ENCODE data around the gene GNG12.
A peak's percentile ranks its signal among the peaks of the same experiment; 100 is the strongest.

Gene GNG12

DNA sequence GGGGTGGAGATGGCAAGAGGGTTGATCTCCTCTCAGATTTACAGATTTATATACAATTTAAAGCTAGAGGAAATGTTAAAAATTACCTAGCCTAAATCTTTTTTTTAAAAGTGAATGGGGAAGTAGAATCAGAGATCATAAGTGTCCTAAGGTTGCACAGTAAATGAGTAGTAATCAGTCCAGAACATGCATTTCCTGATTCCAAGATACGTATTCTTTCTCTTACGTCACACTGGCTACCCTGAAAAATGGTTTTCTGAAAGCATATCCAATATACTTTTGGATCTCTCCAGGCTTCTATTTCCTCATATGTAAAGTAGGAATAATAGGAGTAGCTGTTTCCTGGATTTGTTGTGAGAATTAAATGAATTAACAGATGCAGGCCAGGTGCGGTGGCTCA lies 136.6 kb downstream of the GNG12 start:
- DNase-seq = no peak

DNA sequence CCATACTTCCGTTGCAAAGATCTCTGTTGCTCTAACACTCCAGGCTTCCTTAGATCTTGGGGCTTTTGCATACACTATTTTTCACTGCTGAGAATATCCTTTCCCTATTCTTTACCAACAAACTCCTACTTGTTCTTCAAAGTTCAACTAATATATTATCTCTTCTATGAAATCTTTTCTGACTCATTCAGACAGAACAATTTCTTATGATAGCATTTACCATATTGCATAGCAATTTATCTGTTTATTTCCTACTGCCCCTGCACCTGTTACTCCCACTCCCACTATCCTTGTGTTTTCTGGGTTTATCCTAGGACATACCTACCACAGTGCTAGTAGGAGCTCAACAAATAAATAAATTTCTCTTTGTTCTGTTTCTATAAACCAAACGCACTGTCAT lies 137.3 kb downstream of the GNG12 start:
- no peak for DNase-seq

DNA sequence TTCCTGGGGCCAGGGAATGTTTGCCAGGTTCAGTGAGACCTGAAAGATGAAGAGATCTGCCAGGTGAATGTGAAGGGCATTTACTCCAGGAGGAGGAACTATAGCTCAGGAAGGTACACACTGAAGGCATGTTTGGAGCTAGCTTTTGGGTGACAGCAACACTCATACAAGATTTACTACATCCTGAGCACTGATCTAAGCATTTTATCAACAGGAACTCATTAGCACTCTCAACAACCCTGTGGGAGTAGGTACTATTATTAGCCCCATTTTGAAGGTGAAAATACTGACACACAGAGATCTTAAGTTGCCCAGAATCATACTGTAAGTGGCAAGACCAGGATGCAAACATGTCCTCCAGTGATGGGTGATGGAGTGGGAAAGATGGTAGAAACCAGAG lies 141.6 kb downstream of the GNG12 start:
- DNase-seq = no peak

DNA sequence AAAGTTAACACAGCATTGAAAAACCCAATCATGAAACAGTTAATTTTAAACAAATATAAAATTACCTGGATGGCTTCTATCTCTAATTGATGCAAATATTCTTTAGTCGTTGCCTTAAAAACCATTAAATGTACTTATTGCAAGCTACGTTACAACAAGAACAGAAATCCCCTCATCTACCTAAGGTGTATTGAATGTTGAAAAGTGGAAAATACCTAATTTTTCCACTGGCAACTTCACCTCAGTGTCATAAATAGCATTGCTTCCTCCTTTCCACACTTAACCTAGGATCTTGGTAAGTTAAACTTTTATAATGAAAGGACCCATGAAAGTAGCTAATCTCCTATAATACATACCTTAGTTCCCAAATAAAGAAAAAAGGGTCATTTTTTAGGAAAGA lies 142.9 kb downstream of the GNG12 start:
- DNase-seq = no peak

DNA sequence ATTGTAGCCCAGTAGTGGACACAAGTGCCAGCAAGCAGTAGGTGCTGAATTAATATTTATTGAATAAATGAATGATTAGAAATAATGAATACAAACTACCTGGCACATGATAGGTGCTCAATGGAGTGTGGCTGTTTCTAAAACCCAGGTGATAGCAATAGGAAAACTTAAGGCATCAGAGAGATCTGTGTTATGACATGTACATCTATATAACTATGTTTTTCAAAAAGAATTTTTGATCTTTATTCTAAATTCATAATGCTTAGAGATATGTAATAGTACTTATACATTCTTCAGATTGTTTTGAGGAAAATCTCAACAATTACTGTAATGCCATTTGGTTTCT lies 143.3 kb downstream of the GNG12 start:
- DNase-seq = no peak

DNA sequence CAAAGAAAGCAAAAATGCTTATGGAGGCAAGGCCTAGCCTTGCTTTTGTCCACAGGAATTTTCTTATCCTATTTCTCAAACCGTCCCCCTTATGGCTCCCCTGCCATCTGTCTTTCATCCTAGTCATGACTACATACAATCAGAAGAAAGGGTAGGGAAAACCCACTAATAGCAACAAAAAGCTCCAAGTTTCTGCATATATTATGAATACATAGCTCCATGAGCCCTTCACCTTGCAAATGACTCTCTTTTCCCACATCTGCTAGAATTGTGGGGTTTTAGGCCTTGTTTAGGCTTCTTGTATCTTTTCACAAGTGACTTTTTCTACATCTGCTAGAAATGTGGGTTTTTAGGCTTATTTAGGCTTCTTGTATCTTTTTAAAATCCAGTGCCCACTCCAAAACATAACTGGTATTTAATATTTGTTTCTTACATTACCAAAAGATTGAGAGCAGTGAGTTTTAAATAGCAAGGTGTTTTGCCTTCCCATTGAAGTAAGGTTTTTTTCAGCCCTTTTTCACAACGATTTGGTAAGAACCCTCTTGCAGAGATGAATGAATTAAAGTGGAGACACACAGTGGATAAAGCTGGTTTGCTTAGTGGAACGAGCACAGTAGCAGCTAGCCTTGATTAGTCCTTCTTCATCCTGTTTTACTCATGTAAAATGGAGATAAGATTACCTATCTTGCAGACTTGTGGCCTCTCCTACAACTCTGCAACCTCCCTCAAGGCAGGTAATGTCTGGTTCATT lies 143.8 kb downstream of the GNG12 start:
- DNase-seq = no peak

DNA sequence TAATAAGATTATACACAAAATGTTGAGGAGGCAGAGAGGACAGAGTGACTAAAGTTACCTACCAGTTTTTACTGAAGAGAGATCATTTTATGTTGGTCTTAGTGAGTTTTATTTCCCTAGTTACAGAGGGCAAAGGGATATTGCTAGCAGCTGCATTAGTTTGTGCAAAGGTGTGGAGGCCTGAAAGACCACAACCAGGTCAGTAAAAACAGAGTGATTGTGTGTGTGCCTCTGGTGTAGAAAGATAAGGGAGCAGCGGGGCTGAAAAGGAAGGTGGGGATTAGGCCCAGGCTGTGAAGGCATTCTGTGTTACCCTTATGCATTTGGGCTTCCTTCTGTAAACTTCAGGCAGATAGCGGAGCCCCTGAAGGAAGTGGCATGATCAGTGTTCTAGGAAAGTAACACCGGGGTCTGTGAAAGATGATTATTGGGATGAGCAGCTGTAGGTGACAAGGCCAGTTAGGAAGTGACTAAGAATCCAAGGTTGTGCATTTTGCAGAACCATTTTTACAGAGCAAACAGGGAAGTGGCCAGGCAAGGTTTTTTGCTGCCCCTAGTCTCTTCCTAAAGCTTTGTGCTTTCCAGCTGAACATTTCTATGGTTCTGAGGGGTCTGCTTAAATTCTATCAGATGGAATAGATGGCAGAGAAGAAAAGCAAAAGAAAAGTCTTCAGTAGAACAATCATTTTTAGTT lies 144.6 kb downstream of the GNG12 start:
- no peak for DNase-seq

DNA sequence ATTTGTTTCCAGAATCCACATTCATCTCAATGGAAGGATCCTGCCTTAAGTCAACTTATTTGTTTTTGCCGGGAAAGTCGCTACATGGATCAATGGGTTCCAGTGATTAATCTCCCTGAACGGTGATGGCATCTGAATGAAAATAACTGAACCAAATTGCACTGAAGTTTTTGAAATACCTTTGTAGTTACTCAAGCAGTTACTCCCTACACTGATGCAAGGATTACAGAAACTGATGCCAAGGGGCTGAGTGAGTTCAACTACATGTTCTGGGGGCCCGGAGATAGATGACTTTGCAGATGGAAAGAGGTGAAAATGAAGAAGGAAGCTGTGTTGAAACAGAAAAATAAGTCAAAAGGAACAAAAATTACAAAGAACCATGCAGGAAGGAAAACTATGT lies 145.6 kb downstream of the GNG12 start:
- no peak for DNase-seq

DNA sequence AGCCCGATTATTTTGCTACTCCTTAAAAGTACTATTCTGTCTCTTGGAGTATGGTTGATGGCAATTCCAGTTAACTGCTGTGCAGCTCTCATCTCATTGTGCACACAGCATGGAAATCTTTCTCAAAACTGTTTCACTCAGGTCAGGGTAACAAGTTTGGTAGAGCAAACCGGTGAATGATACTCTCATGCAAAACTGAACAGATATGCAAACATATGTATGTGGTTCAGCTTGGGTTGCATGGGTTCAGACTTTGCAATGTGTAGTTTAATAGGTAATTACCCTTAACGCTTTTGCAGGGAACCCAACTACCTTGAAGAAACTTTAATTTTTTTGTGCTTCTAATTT lies 146.1 kb downstream of the GNG12 start:
- DNase-seq = no peak

DNA sequence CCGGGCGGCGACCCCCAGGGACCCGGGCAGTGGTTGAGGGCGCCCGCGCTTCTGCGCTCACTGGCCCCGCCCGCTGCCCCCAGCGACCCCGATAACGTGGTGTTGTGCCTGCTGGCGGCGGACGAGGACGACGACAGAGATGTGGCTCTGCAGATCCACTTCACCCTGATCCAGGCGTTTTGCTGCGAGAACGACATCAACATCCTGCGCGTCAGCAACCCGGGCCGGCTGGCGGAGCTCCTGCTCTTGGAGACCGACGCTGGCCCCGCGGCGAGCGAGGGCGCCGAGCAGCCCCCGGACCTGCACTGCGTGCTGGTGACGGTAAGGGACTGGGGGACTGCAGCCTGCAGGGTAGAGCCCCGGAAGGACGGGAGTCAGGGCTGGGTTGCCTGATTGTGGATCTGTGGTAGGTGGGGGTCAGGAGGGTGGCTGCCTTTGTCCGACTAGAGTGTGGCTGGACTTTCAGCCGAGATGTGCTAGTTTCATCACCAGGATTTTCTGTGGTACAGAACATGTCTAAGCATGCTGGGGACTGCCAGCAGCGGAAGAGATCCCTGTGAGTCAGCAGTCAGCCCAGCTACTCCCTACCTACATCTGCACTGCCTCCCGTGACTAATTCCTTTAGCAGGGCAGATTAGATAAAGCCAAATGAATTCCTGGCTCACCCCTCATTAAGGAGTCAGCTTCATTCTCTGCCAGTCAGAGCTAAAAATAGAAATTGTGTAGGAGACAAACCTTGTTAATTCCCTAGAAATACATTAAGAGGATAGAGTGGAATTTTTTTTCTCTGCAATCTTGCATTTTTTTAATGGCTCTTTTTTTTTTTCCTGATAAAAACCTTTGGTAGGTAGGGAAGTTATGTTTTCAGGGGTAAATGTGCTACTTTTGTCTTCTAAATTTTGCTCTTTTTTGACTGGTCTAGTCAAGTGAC lies 146.7 kb downstream of the GNG12 start:
- peak; percentile 91 for DNase-seq

DNA sequence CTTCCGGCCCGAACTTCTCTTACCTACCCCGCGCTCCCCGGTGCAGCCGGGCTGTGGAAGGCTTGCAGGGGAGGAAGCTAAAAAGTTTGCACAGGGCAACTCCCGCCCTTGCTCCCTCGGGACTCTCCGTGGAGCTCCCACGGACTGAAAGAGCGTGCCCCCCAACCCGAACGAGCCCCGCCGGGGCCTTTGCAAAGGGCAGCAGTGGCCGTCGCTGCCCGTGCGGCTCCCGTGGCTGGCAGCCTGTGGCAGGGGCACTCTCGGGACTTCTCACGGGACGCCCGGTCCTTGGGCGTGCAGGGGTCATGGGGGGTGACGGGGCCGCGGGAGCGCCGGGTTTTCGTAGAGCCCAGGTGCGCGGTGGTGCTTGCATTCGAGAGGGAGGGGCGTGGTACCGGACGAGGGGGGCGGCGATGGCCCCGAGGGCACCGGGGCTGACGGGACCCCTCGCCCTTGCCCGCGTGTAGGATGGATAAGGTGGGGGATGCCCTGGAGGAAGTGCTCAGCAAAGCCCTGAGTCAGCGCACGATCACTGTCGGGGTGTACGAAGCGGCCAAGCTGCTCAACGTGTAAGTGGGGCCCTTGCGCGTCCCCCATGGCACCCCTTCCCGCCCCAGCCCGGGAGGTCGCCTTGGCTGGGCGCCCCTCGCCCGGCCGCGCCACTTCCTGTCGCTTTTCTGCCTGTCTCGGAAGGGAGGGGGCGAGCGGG lies 147.6 kb downstream of the GNG12 start:
- DNase-seq = no peak

DNA sequence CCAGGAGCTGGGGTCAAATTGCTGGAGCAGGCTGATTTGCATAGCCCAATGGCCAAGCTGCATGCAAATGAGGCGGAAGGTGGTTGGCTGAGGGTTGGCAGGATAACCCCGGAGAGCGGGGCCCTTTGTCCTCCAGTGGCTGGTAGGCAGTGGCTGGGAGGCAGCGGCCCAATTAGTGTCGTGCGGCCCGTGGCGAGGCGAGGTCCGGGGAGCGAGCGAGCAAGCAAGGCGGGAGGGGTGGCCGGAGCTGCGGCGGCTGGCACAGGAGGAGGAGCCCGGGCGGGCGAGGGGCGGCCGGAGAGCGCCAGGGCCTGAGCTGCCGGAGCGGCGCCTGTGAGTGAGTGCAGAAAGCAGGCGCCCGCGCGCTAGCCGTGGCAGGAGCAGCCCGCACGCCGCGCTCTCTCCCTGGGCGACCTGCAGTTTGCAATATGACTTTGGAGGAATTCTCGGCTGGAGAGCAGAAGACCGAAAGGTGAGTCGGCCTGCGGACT lies 148.2 kb downstream of the GNG12 start, which contains the start of gene GADD45A:
Gene GADD45A, plus strand, starts transcription at position 135 of the 491 bp plus-strand sequence. Its CDS starts 294 bp downstream, at position 429.
- peak; percentile 98 for DNase-seq

DNA sequence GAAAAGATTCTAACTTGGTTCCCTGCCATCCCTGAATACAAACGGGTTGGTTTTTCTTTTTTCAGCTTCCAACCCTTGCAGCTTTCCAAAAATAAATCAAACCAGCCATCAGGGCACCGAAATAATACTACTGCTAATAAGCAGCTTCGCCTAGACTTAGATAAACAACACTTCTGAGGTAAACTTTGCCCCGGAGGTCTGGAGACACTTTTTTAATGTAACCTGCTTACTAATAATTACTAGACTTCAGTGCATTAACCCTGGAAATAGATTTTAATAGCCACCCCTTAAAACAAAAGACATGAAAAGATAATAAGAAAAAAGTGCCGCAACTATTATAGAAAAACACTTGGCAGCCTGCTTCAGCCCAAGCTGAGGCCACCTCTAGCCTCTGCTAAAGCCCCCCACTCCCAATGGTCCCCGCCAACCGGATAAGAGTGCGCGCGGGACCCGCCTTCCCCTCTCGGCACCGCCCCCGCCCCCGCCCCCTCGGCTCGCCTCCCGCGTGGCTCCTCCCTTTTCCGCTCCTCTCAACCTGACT lies 148.7 kb downstream of the GNG12 start:
- no peak for DNase-seq

DNA sequence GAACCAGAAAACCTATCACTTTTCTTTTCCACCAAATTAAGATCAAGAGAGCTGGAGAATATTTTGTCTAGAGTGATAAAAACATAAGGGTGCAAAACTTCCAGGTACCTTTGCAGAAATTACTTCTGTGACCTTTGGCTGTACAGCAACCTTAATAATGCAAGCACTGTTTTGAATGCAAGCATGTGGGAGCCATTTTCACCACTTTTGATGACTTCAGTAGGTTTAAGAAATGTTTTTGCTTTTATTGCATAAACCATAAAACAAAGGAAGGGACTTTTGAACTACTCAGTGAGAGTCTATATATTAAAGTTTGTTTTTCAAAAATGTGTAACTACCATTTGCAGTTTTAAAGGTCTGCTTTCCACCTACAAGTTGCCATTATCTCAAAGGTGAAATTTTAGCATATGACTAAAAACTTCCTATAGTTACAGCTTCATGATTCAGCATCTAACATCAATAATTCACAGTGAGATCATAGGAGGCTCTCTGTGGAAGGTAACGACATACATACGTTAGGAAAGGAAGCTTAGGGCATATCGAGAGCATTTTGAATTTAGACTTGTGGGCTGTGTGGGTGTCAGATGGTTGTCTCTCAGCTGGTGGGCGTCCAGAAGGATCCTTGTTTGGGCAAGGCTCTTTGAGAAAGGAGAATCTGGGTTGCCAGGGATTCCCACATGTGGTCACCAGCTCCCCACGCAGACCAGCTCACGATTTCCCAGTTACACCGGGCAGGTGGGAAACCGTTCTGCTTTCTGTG lies 149.3 kb downstream of the GNG12 start:
- peak; percentile 44 for DNase-seq

DNA sequence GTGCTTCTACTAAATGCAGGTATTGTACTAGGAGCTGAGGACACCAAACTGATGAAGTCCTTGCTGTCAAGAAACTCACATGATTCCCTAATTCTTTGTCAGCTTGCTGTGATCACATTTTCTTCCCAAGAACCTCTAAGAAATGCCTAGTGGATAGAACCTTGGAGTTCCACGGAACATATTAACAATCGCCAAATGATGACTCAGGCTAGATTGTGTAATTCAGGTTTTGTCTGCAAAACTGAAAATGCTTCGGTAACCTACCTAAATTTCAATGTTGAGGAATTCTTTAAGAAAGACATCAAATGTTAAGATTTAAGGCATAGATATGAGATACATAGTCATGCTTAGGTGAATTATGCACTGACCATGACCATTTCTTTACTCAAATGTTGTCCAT lies 150.0 kb downstream of the GNG12 start:
- no peak for DNase-seq

DNA sequence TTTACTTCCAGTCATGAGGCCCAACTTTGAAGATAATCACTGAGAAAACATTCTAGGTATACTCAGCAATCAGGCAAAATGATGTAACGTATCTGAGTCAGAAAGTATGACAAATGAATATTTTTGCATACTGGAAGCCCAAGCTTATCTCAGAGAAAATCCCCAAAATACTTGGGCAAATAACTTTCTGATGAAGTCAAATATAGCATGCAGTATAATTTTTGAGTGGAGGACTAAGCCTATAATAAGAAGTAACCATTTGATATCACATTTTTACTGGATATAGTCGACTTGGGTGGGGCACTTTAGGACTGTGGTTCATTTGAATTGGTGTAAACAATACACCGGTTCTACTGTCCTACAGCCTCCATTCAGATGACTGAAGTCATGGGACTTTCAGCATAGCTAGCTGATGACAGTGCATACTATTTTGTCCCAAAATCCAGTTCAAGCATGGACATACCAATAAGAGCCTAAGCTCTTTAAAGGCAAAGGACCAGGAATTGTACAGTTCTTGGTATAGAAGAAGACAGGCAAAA lies 150.5 kb downstream of the GNG12 start:
- peak; percentile 77 for DNase-seq

DNA sequence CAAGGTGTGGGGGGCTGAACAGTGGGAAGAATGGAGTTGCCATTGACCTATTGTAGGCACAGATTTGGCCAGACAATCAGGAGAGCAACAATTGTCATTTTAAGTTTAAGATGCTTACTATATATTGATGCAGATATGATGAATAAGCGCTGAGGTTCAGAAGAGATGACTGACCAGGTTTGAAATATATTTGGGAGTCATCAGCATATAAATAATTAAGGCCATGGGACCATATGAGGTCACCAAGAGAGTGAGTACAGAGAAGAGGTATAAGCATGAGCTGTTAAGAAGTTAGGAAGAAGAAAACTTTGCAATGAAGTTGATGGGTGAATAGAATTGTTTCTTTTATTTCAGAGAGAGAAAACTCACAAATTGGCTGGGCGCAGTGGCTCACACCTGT lies 152.8 kb downstream of the GNG12 start:
- no peak for DNase-seq

DNA sequence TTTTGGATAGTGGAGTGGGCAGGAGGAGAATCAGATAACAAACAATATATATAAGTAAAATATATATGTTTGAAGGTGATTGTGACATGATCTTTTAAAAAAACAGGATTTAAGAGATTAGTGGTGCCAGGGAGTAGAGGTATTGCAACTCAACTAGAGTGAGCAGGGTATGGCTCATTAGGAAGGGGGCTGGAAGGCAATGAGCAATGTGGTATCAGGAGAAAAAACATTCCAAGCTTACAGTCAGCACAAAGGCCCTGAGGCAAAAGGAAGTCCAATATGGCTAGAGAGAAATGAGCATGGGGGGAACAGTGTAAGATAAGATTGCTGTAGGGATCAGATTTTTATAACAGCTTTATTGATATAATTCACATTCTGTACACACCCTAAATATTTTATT lies 153.6 kb downstream of the GNG12 start:
- no peak for DNase-seq

DNA sequence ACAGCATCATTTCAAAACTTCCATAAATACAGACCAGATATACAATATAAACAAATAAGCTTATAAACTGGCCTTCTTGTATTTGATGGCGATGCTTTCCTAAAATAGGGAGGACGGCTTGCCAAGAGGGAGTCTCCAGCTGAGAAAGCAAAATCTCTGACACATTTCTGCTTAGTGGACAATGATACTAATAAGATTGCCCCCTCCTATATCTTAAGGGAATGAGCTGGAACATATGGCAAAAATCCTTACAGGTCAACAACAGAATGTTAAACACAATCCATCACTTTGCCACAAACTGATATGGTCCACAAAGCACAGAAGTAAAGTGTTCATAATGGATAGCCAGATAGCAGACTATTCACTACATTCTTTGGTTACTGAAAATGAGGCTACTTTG lies 155.3 kb downstream of the GNG12 start:
- DNase-seq = no peak

DNA sequence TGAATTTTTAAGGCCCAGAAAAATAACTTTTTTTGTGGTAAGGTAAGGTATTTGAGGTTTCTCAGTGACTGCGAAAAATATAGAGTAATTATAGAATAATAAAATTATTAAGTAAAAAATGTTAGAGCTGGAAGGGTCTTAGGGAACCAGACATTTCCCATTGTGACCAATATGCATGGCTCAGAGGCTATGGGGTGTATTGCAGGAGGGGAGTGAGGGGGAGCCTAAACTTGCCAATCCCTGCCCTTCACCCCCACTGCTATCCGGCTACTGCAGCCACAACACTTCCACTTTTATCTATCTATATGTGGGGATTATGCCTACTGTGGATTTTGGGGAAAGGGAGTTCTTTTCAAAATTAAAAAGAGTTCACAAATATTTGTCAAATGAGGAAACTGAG lies 155.9 kb downstream of the GNG12 start:
- no peak for DNase-seq

DNA sequence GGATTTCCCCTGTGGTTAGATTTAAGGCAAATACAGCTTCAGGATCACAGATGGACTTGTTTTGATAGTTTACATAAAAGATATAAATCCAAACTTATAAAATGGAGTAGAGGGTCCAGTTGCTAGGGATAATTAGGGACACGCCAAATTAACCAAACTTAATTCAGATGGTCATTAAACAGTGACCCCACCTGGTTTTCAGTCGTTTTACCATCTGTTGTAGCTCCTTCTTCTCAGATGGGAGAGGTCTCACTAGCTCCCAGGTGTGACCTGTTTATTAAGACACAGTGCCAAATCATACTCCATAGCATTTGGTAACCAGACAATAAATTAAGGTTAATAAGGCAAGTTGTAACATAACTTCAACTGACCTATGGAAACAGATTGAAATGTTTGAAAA lies 156.3 kb downstream of the GNG12 start:
- DNase-seq = no peak

DNA sequence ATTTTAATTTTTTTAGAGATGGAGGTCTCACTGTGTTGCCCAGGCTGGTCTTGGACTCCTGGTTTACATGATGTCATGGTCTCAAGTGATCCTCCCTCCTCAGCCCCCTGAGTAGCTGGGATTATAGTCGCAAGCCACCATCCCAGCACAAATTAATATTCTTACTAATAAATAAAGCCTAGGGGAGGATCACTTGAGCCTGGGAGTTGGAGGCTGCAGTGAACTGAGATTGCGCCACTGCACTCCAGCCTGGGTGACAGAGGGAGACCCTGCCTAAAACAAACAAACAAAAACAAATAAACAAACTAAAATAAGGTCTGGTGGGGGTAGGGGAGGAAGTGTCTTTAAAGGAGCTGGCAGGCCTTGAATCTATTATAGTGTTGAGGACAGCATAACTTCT lies 157.0 kb downstream of the GNG12 start:
- DNase-seq = no peak

Data from amniotic stem cell (primary cell).